Mucosa of descending colon (tissue), 3 donors: Measurements from ENCODE around the gene SPTY2D1. TPM values are rescaled to one million over a fixed set of nuclear protein-coding genes. Genes with fewer than 3 reads are reported as not detected.

Experiments
- ATAC-seq: fragments of 200-7000 bp; cut with Tn5 transposase; one replicate; pipeline ENCODE4 v1.9.1; 2020; ENCODE audit warnings: mild to moderate bottlenecking, moderate library complexity
- DNase-seq, 3 donors: peaks; one replicate each; pipeline ENCODE4 v3.0.0-alpha.2; 2020
- H3K36me3 ChIP-seq: fragments of 200-600 bp; one replicate; pipeline ENCODE4 v1.8.0; 2021; ENCODE audit warnings: low read depth, mild to moderate bottlenecking
- H3K4me1 ChIP-seq: fragments of 200-600 bp; one replicate; pipeline ENCODE4 v1.8.0; 2021; ENCODE audit warnings: low read depth, mild to moderate bottlenecking
- H3K4me3 ChIP-seq: fragments of 200-600 bp; one replicate; pipeline ENCODE4 v1.8.0; 2021; ENCODE audit warnings: mild to moderate bottlenecking
- H3K9me3 ChIP-seq: fragments of 200-600 bp; one replicate; pipeline ENCODE4 v1.8.0; 2021; ENCODE audit warnings: mild to moderate bottlenecking
- intact Hi-C, 2 donors: fragments of 100-400 bp; cut with DNase I in 1 of 2; cut with micrococcal nuclease in 1 of 2; formaldehyde crosslinking; loops; one replicate each; pipeline versions ENCODE4 v1.11.0 to v1.11.1; 2022; cut with DNase I, micrococcal nuclease
- total RNA-seq, 3 donors: library from RNA; stranded (reverse); fragmentation: NEBNext Ultra II Directional in 2 of 3; extraction: Animal tissue kit (Norgen Biotek cat#: 25700) in 2 of 3; gene quantifications; one replicate each; pipeline versions ENCODE4 v1.2.1 to v1.2.4, GENCODE V29; 2021 to 2023
- TF ChIP-seq, protein P1 (sequence below): fragments of 200-600 bp; IDR thresholded peaks from one replicate; pipeline ENCODE4 v1.8.0; 2022; ENCODE audit warnings: antibody characterized with exemption, mild to moderate bottlenecking
- donor health status: DM: no; HTN: no; CAD: no; lungs with moderate emphysema.
- donor health status: DM: no; HTN: no; CAD: no.
- donor health status: DM: no; HTN: yes; CAD: no.

Gene SPTY2D1
- total RNA-seq, 3 donors from 2014 or later, result 18.5 to 20.2 (median 18.6) TPM

DNA sequence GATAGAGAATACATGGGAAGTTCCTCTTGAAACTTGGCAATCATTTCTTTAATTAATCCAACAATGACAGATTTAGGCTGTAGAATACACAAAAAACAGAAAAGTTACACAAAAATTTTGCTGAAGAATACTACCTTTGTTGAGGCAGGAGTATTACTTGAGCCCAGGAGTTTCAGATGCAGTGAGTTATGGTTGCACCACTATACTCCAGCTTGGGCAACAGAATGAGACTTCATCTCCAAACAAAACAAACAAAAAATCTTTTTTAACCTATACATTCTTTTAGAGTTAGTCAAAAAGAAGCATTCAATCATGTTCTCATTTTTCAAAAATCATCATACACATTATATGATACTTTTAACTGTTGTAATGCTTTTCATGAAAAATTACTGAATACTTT lies 67.7 kb downstream of the SPTY2D1 start:
- no peak for ATAC-seq
- H3K4me1 ChIP-seq, result no peaks in the 10 kb centered on the region
- intact Hi-C loops, result no loop called here
- no peaks in the 10 kb centered on the region for H3K9me3 ChIP-seq
- TF ChIP-seq, protein P1, sequence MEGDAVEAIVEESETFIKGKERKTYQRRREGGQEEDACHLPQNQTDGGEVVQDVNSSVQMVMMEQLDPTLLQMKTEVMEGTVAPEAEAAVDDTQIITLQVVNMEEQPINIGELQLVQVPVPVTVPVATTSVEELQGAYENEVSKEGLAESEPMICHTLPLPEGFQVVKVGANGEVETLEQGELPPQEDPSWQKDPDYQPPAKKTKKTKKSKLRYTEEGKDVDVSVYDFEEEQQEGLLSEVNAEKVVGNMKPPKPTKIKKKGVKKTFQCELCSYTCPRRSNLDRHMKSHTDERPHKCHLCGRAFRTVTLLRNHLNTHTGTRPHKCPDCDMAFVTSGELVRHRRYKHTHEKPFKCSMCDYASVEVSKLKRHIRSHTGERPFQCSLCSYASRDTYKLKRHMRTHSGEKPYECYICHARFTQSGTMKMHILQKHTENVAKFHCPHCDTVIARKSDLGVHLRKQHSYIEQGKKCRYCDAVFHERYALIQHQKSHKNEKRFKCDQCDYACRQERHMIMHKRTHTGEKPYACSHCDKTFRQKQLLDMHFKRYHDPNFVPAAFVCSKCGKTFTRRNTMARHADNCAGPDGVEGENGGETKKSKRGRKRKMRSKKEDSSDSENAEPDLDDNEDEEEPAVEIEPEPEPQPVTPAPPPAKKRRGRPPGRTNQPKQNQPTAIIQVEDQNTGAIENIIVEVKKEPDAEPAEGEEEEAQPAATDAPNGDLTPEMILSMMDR, result no peak
- no peak overlapping the region for H3K4me3 ChIP-seq
- DNase-seq, result no peak
- H3K36me3 ChIP-seq, result no peaks in the 10 kb centered on the region

DNA sequence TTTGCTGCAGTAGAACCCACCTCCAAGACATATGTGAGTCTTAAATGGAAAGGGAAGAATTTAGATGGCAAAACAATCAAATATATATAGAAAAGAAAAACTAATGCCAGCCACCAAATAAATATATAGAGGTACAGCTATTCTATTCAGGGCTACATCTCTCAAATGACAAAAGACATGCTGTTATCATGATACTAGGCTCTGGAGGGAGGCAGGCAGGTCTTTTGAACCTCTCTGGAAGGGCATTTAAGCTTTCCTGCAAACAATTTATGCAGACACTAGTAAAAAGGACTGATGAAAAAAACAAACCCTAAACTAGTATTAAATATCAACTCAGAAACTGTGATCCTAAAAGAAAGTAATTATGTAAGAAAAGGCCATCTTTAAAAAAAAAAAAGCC lies 70.0 kb downstream of the SPTY2D1 start:
- H3K9me3 ChIP-seq, result no peaks in the 10 kb centered on the region
- TF ChIP-seq, protein P1, result no peak
- H3K4me3 ChIP-seq, result no peak overlapping the region
- intact Hi-C loops, result no loop called here
- DNase-seq (no peak), ATAC-seq (no peak)
- H3K36me3 ChIP-seq, result no peaks in the 10 kb centered on the region
- no peaks in the 10 kb centered on the region for H3K4me1 ChIP-seq

DNA sequence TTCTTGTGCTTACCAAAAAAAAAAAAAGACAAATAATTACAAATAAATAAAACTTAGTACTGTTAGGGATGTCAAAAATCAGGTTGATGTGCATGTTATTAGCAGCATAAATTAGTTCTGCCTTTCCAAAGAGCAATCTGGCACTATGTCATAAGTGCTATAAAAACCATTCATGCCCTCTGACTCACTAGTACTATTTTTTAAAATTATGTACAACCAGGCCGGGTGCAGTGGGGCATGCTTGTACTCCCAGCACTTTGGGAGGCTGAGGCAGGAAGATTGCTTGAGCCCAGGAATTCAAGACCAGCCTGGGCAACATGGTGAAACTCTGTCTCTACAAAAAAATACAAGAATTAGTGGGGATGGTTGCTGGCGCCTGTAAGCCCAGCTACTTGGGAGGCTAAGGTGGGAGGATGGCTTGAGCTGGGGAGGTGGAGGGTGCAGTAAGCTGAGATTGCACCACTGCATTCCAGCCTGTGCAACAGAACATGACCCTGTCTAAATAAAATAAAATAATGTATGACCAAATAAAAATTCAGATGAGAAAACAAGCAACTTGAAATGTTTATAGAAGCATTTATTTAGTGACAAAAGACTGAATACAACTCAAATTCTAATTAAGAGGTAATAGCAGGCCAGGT lies 70.9 kb downstream of the SPTY2D1 start:
- H3K4me1 ChIP-seq, result no peaks in the 10 kb centered on the region
- H3K9me3 ChIP-seq, result no peaks in the 10 kb centered on the region
- TF ChIP-seq, protein P1, result no peak
- DNase-seq (no peak), ATAC-seq (no peak)
- intact Hi-C loops, result no loop called here
- no peak overlapping the region for H3K4me3 ChIP-seq
- no peaks in the 10 kb centered on the region for H3K36me3 ChIP-seq

Other genes starting within 250 kb of the SPTY2D1 start
- 100 to 1,000 TPM; 453 to 504 (median 462) TPM for gene LDHA, start 239.8 kb downstream of the SPTY2D1 start, total RNA-seq
- not detected for gene LDHC, start 222.0 kb downstream of the SPTY2D1 start, total RNA-seq
- gene LDHAL6A, start 178.5 kb downstream of the SPTY2D1 start, total RNA-seq, result not detected
- 10 to 100 TPM; 60.6 to 71.1 (median 64.9) TPM for gene TSG101, start 107.4 kb downstream of the SPTY2D1 start, total RNA-seq
- gene UEVLD, start 45.6 kb downstream of the SPTY2D1 start, total RNA-seq, result 10 to 100 TPM; 34.8 to 36.7 (median 35.3) TPM
- gene MISFA, start 34.6 kb downstream of the SPTY2D1 start, total RNA-seq, result 1 to 10 TPM; 2.8 to 3.8 (median 3.3) TPM
- 1 to 10 TPM; 1.7 to 6.0 (median 5.0) TPM for gene TMEM86A, start 64.4 kb upstream of the SPTY2D1 start, total RNA-seq
- gene IGSF22, start 91.8 kb upstream of the SPTY2D1 start, total RNA-seq, result 1 to 10 TPM; 1.1 to 1.5 (median 1.5) TPM
- under 1 TPM; 0.14 to 0.92 (median 0.17) TPM for gene PTPN5, start 157.5 kb upstream of the SPTY2D1 start, total RNA-seq